HepG2 (cell line): ENCODE data around the gene RIOK2. TPM values are rescaled to one million over a fixed set of nuclear protein-coding genes. Genes with fewer than 3 reads are reported as not detected.
"Not testable (repeated sequence)": the region's sequence is repeated elsewhere in the genome, so short reads cannot be mapped to it uniquely, and the experiment has no call there.

Experiments used
- ATAC-seq: fragments of 200-7000 bp; cut with Tn5 transposase; 3 replicates; pipeline ENCODE4 v1.9.1; 2020; ENCODE audit warnings: mild to moderate bottlenecking, moderate library complexity
- BruUV-seq: library from RNA; stranded (reverse); fragments of 400-500 nt; replicated peaks from 2 replicates; lab custom pipeline; 2021; lab: Mats Ljungman, UMichigan
- CTCF ChIA-PET: fragments of 300-600 bp; formaldehyde crosslinking; extraction: SDS; loops from one replicate; lab custom pipeline; 2021; ENCODE audit warnings: low total read pairs, inconsistent platforms, low intra/inter-chr PET ratio; lab: Yijun Ruan, JAX
- POLR2A ChIA-PET: fragments of 350-600 bp; sonication (Branson Sonifier 250); formaldehyde crosslinking; loops from one replicate; lab custom pipeline; 2020; ENCODE audit warnings: antibody characterized with exemption, inconsistent platforms; lab: Yijun Ruan, JAX
- DNase-seq: peaks from one replicate; pipeline ENCODE4 v3.0.0-alpha.2; 2015; ENCODE audit warnings: low spot score
- FAIRE-seq: peaks from 3 replicates; lab custom pipeline; 2011; peaks lifted over from hg19 to GRCh38; lab: Jason Lieb, UNC
- H2AFZ ChIP-seq: one replicate; pipeline ENCODE4 v1.6.1; 2011; ENCODE audit warnings: low read length, inconsistent platforms
- H3K27ac ChIP-seq: fragments of 300-600 bp; 3 replicates; pipeline ENCODE4 v1.8.0; 2011; ENCODE audit warnings: mixed run types, mild to moderate bottlenecking, mixed read lengths, low read length, inconsistent platforms; ENCODE audit not compliant: insufficient read depth; ENCODE audit errors: extremely low read length
- H3K27me3 ChIP-seq, 2 experiments: fragments of 200-600 bp in 1 of 2; 2 replicates in 1 of 2; 3 replicates in 1 of 2; pipeline versions ENCODE4 v1.6.0 to v1.8.0; 2011; ENCODE audit warnings: low read length in 2 of 2, mild to moderate bottlenecking in 2 of 2, moderate library complexity in 2 of 2, inconsistent platforms in 1 of 2; ENCODE audit not compliant: insufficient read depth in 2 of 2, control insufficient read depth in 1 of 2
- H3K36me3 ChIP-seq, 2 experiments: fragments of 200-600 bp in 1 of 2; replicated peaks in 1 of 2; 2 replicates in 1 of 2; 3 replicates in 1 of 2; pipeline versions ENCODE4 v1.5.1 to v1.8.0; 2011; ENCODE audit warnings: low read length in 2 of 2, inconsistent platforms in 1 of 2; ENCODE audit not compliant: insufficient read depth in 2 of 2, control insufficient read depth in 1 of 2
- H3K4me1 ChIP-seq: 2 replicates; pipeline ENCODE4 v1.5.1; 2012; ENCODE audit warnings: low read length, inconsistent platforms; ENCODE audit not compliant: insufficient read depth
- H3K4me2 ChIP-seq: 2 replicates; pipeline ENCODE4 v1.6.0; 2011; ENCODE audit warnings: low read depth, low read length, inconsistent platforms
- H3K4me3 ChIP-seq, 3 experiments: fragments of 200-600 bp in 1 of 3; sonication (generic), shearing (Covaris generic) in 1 of 3; replicated peaks in 1 of 3; 2 replicates each; pipeline ENCODE4 v1.5.1; 2011 to 2016; ENCODE audit warnings: low read length in 3 of 3, inconsistent platforms in 2 of 3, low read depth in 2 of 3, mild to moderate bottlenecking in 2 of 3, control low read depth in 1 of 3, mixed read lengths in 1 of 3; ENCODE audit not compliant: insufficient read depth in 1 of 3
- H3K79me2 ChIP-seq: one replicate; pipeline ENCODE4 v1.6.1; 2011; ENCODE audit warnings: low read length, inconsistent platforms; ENCODE audit not compliant: insufficient read depth
- H3K9ac ChIP-seq: 2 replicates; pipeline ENCODE4 v1.6.0; 2011; ENCODE audit warnings: mild to moderate bottlenecking, low read depth, low read length, inconsistent platforms; ENCODE audit not compliant: insufficient read depth
- H3K9me3 ChIP-seq: 2 replicates; pipeline ENCODE4 v1.5.1; 2012; ENCODE audit warnings: mild to moderate bottlenecking, low read length
- H4K20me1 ChIP-seq: 2 replicates; pipeline ENCODE4 v1.6.0; 2011; ENCODE audit warnings: inconsistent platforms, mild to moderate bottlenecking, low read length, moderate library complexity; ENCODE audit not compliant: insufficient read depth
- EHMT2 ChIP-seq: fragments of 200-600 bp; sonication (generic); IDR thresholded peaks from 2 replicates; pipeline ENCODE4 v1.7.0; 2017; ENCODE audit warnings: antibody characterized with exemption, low read depth, low read length, borderline replicate concordance
- FOXJ3 ChIP-seq: sonication (generic); formaldehyde crosslinking; IDR thresholded peaks from 2 replicates; pipeline ENCODE4 v1.4.0; 2020; ENCODE audit warnings: missing genetic modification reagents, mild to moderate bottlenecking, borderline replicate concordance
- HOMEZ ChIP-seq: IDR thresholded peaks from 2 replicates; pipeline ENCODE4 v1.6.1; 2016; ENCODE audit warnings: low read depth
- SIN3A ChIP-seq: IDR thresholded peaks from 2 replicates; pipeline ENCODE4 v1.6.1; 2011; ENCODE audit warnings: low read depth, mild to moderate bottlenecking, control low read depth, low read length, borderline replicate concordance
- ZFP91 ChIP-seq: sonication (generic); formaldehyde crosslinking; IDR thresholded peaks from 2 replicates; pipeline ENCODE4 v1.9.0; 2022; ENCODE audit warnings: missing genetic modification reagents, mild to moderate bottlenecking, borderline replicate concordance
- WGBS: methylation state at CpG from one replicate; pipeline ENCODE4 v1.1.6; 2017; ENCODE audit warnings: low lambda C conversion rate; 5-methylcytosine and 5-hydroxymethylcytosine counted together
- in situ Hi-C: cut with HindIII; loops from 2 replicates; pipeline ENCODE4 v1.10.0; 2017; ENCODE audit warnings: low pct_unique_long_range_greater_than_20kb; ENCODE audit not compliant: extremely low pct_ligation_motif_present
- intact Hi-C: fragments of 100-400 bp; cut with micrococcal nuclease; formaldehyde crosslinking; loops from one replicate; pipeline ENCODE4 v1.10.0; 2022; ENCODE audit not compliant: unreplicated experiment
- polyA plus RNA-seq, 8 experiments: library from polyadenylated mRNA; depleted of rRNA in 3 of 8; stranded (reverse) in 7 of 8; unstranded in 1 of 8; fragments of >200 nt; fragmentation: Illumina TruSeq in 4 of 8; extraction: Trizol in 4 of 8; gene quantifications; 2 replicates each; pipeline versions ENCODE4 v1.2.1 to v1.2.3, GENCODE V29; 2011 to 2016; ENCODE audit warnings: low read depth in 4 of 8, missing spikeins in 1 of 8, mixed read lengths in 1 of 8; ENCODE audit not compliant: insufficient read depth in 1 of 8
- total RNA-seq, 5 experiments: library from RNA; depleted of rRNA; stranded (reverse); fragments of >200 nt; fragmentation: Illumina TruSeq; extraction: Trizol; gene quantifications; 2 replicates each; pipeline ENCODE4 v1.2.3, GENCODE V29; 2016; ENCODE audit warnings: low read depth in 1 of 5

RIOK2 gene
- total and polyA plus RNA-seq, 2 of the 13 experiments (the other 11 are each of a cell fraction or from before 2014, with no cell fraction given), result 8.1 to 46.6 TPM

- no peak for TF ChIP-seq ZFP91 (CRISPR knock-in tag)
- no peak for TF ChIP-seq SIN3A
- no peak for TF ChIP-seq HOMEZ (CRISPR knock-in tag)
- TF ChIP-seq EHMT2, result no peak
- TF ChIP-seq FOXJ3 (CRISPR knock-in tag), result no peak
- TF ChIP-seq, all 625 proteins: peak for 0
Observed at GRCh38 chr5:97141031-97141430, 42.0 kb downstream of the RIOK2 start (continued).

- intact Hi-C loops, result loop anchor here (5.0 kb wide), 2 partner anchors 98 to 273 kb away; no protein-coding TSS in a partner anchor
- ATAC-seq, result not testable (repeated sequence)
Observed at GRCh38 chr5:97140250-97140649, 42.8 kb downstream of the RIOK2 start.

More at GRCh38 chr5:97140250-97140649, 42.8 kb downstream of the RIOK2 start:
- DNase-seq, H3K9ac ChIP-seq, FAIRE-seq, H3K4me2 ChIP-seq, in situ Hi-C loops, H3K36me3 ChIP-seq, POLR2A ChIA-PET, H4K20me1 ChIP-seq, BruUV-seq, CTCF ChIA-PET, H3K4me1 ChIP-seq, H3K79me2 ChIP-seq, H3K27ac ChIP-seq, H3K27me3 ChIP-seq, H3K4me3 ChIP-seq, H3K9me3 ChIP-seq, H2AFZ ChIP-seq: not testable (repeated sequence)
- 0% methylated on average over 1 of the region's 1 CpG for WGBS
